T-helper 2 cell (primary cell): ENCODE results near the gene PGLYRP4.
"Not testable (repeated sequence)": the region's sequence is repeated elsewhere in the genome, so short reads cannot be mapped to it uniquely, and the experiment has no call there.

Source experiments
- DNase-seq, 5 experiments: peaks; one replicate each; pipeline versions ENCODE4 v3.0.0 to v3.0.0-alpha.2; 2012 to 2022

PGLYRP4 gene

GRCh38 chr1:153355445-153356071 lies 6.9 kb upstream of the PGLYRP4 start:
- DNase-seq: peak in 2 of 5 experiments; percentile 7 to 61

- DNase-seq: no peak
These were observed 6.0 kb upstream of the PGLYRP4 start for GRCh38 chr1:153354515-153355193.

GRCh38 chr1:153353226-153353947 lies 4.7 kb upstream of the PGLYRP4 start:
- no peak for DNase-seq

- peak; percentile 17 to 63 (median 46) for DNase-seq
These were observed 3.9 kb upstream of the PGLYRP4 start for GRCh38 chr1:153352523-153352922.

GRCh38 chr1:153350321-153350957 lies 1.8 kb upstream of the PGLYRP4 start:
- no peak for DNase-seq

- no peak for DNase-seq
These were observed 1.0 kb upstream of the PGLYRP4 start for GRCh38 chr1:153349363-153350320.

GRCh38 chr1:153347856-153348255 lies 785 bp downstream of the PGLYRP4 start:
- no peak for DNase-seq

GRCh38 chr1:153347049-153347448 lies 1.6 kb downstream of the PGLYRP4 start:
- not testable (repeated sequence) for DNase-seq

- DNase-seq: no peak
These were observed 2.4 kb downstream of the PGLYRP4 start for GRCh38 chr1:153346077-153346723.

GRCh38 chr1:153345187-153346076 lies 3.2 kb downstream of the PGLYRP4 start:
- peak in 1 of 5 experiments; percentile 32 for DNase-seq

- no peak for DNase-seq
These were observed 4.0 kb downstream of the PGLYRP4 start for GRCh38 chr1:153344718-153345025.

- DNase-seq: peak in 1 of 5 experiments; percentile 69
These were observed 4.6 kb downstream of the PGLYRP4 start for GRCh38 chr1:153343811-153344717.

- DNase-seq: no peak
These were observed 5.5 kb downstream of the PGLYRP4 start for GRCh38 chr1:153343040-153343681.

GRCh38 chr1:153342178-153342577 lies 6.5 kb downstream of the PGLYRP4 start:
- DNase-seq: no peak

- no peak for DNase-seq
These were observed 7.2 kb downstream of the PGLYRP4 start for GRCh38 chr1:153341431-153341934.

GRCh38 chr1:153340356-153340755 lies 8.3 kb downstream of the PGLYRP4 start:
- DNase-seq: no peak

- DNase-seq: peak in 1 of 5 experiments; percentile 64
These were observed 8.8 kb downstream of the PGLYRP4 start for GRCh38 chr1:153339802-153340201.

GRCh38 chr1:153337980-153338853 lies 10.4 kb downstream of the PGLYRP4 start:
- DNase-seq: no peak
